GM21515 (cell line): ENCODE measurements around the gene CYP2W1.
"Not testable (repeated sequence)": the region's sequence is repeated elsewhere in the genome, so short reads cannot be mapped to it uniquely, and the experiment has no call there.

Experiments used
- ATAC-seq: cut with Tn5 transposase; IDR thresholded peaks from one replicate; pipeline ENCODE4 v1.9.1; 2021; ENCODE audit not compliant: unreplicated experiment

Gene CYP2W1

GRCh38 chr7:1025743-1026581 lies 43.0 kb downstream of the CYP2W1 start:
- no peak for ATAC-seq

DNA sequence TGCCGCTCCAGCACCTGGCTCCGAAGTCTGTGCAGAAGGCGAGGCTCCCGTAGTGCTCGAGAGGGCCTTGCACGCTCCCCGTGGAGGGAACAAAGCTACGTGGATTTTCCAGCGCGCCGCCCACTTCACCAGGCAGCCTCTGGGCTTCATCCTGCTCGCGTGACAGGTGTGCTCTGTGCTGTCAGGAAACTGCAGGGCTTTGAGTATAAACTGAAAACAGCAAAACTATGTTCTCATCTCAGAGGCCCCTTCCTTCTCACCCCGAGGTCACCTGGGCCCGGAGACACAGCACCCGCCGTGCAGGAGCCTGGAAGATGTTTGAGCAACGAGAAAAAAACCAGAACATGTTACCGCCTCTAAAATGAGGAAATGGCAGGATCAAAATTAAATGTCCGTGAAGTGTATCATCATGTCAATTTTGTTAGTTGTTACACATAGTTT lies 43.8 kb downstream of the CYP2W1 start:
- no peak for ATAC-seq

- ATAC-seq: peak; percentile 0
These were observed 44.5 kb downstream of the CYP2W1 start for GRCh38 chr7:1027242-1028043.

DNA sequence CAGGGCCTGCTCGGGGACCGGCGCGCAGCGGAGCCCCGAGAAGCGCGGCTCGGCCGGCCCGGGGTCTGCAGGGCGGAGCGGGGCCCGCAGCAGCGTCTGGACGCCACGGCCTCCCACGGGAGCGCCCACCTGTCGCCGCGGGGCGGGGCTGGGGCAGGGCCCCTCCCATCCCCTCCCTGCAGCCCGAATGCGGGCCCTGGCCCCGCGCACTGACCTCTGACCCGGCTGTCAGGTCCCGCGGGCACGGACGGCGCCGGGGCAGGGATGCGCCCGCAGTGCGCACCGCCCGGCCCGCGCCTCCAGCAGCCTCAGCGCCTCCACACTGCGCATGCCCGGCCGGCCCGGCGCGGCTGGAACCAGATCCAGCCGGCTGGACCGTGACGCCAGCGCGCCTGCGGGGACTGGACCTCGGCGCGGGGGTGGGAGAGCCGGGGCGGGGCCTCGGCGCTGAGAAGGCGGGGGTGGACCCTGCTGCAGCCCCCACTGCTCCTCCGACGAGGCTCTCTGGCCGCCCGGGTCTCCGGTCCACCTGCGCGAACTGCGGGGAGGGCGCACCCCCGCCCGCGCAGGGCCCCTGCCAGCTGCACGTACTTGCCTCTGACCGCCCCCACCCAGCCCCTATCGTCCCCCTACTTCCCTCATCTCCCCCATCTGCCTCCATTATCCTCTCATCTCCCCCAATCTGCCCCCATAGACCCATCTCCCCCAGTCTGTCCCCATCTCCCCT lies 45.2 kb downstream of the CYP2W1 start:
- ATAC-seq: peak; percentile 50

DNA sequence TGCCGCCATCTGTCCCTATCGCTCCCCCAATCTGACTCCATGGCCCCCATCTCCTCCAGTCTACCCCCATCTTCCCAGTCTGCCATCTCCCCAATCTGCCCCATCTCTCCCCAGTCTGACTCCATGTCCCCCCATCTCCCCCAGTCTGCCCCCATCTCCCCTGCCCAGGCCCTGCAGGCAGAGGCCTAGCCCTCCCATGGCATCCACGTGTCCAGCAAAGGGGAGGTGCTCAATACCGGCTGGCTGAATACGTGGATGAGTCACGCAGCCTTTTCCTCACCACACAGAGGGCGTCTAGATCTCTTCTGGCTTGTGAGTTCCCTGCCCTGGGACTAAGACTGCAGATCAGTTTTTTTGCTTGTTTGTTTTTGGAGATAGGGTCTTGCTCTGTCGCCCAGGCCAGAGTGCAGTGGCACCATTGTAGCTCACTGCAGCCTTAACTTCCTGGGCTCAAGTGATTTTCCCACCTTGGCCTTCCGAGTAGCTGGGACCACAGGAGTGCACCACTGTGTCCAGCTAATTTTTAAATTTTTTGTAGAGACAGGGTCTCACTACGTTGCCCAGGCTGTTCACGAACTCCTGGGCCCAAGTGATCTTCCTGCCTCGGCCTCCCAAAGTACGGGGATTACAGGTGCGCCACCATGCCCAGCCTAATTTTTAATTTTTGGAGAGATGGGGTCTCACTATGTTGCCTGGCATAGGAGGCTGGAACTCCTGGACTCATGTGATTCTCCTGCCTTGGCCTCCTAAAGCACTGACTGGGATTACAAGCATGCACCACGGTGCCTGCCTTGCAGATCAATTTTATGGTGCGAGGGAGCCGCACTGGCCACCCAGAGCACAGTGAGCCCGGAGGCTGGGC lies 46.0 kb downstream of the CYP2W1 start:
- ATAC-seq: no peak

DNA sequence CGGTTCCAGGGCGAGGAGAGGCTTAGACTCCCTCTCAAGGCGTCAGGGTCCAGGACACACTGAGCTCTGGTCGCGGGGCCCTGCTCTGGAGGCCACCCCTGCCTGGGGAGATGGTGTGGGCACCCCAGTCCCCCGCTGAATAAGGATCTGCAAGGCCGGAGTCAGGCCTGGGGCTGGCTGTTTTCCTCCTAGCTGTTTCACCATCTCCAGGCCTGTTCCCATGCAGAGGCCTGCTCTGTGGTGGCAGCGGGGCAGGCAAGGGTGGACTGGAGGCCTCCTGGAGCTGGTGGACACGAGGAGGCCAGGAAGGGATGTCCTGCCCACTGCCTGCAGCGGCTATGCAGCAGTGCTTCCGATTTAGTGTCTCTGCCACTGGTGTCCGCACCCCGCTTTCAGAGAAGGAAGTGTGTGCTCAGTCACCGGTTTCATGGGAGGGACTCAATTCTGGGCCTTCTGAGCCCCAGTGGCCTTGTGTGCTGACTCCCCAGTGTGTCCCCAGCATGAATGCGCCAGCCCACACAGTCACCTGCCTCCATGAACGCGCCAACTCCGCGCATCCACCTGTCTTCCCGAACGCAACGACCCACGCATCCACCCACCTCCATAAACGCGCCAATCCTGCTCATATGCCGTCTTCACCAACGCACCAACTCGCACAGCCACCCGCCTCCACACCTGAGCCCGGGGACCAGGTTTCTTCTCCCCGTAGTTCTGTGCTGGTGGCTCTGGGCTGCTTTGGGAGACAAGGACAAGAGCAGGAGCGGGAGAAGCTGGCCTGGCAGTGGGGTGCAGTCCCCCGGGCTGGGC lies 46.9 kb downstream of the CYP2W1 start:
- ATAC-seq: no peak

- no peak for ATAC-seq
These were observed 47.6 kb downstream of the CYP2W1 start for GRCh38 chr7:1030444-1031070.

- no peak for ATAC-seq
These were observed 48.9 kb downstream of the CYP2W1 start for GRCh38 chr7:1031716-1032455.

DNA sequence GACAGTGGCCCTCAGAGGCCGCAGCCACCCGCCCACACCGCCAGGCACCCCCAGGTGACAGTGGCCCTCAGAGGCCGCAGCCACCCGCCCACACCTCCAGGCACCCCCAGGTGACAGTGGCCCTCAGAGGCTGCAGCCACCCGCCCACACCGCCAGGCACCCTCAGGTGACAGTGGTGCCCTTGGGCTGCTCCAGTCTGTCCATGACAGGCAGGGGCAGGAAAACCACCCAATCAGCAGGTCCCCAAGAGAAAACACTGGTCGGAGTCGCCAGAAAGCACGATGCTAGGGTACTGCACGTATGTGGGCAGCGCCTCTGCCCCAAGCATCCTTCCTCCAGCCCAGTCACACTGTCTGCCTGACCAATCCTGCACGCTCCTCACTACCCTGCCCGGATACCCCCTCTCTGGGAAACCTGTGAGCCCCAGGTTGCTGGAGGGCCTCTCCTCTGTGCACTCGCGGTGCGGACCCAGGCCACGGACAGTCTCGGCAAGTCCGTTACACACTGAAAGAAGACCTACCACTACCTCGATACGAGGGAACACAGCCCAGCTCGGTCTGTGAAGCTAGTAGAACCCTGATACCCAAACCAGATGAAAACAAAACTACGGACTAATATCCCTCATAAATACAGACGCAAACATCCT lies 49.7 kb downstream of the CYP2W1 start:
- ATAC-seq: no peak

- ATAC-seq: no peak
These were observed 50.7 kb downstream of the CYP2W1 start for GRCh38 chr7:1033546-1034145.

- not testable (repeated sequence) for ATAC-seq
These were observed 51.8 kb downstream of the CYP2W1 start for GRCh38 chr7:1034769-1035168.

- not testable (repeated sequence) for ATAC-seq
These were observed 53.4 kb downstream of the CYP2W1 start for GRCh38 chr7:1036164-1036928.
